ENCODE measurements around the gene ID3. TPM values are rescaled to one million over a fixed set of nuclear protein-coding genes. Genes with fewer than 3 reads are reported as not detected.

ID3 gene
- total and polyA plus RNA-seq, 2 of the 8 experiments (the other 6 are each of a cell fraction or from before 2014, with no cell fraction given): 240 to 304 TPM

DNA sequence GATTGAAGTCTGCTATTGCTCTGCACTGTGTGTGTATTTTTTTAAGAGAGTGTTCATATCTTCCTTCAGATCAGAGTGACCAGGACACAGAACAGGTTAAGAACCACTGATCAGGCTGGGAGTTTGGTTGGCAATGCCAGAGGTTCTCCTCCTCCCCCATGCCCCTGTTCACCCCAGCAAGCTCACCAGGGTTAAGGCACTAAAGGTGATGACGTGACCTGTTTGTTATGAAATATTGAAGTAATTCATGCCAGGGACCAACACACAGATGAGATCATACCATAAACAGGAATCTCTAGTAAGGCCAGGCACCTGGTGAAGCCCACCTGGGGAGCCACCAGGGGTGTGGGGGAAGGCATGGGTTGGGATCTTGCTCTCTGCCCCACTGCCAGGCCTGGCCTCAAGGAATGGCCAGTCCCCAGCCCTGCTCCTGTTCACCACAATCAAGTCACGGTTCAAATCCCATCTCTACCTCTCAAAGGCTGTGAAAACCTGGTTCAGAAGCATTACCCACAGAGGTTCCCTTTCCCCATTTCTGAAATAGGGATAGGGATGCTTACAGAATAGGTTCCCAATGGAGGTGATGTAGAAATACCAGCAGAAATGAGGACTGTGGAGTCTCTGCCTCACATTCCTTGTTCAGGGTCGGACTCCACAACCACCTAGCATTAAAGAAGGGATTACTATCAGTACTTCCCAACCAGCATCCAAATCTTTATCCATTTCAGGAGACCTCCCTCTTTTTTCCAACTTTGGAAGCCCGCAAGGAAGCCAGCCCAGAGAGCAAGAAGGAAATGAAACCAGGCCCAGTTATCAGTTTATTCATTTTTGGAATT is 2.4 kb downstream of the ID3 start:
- Histone ChIP-seq H3K56ac (replicated peaks; ENCODE audit: insufficient read length, low read depth, low read length) (no peak overlapping the region), H3K23me2 (ENCODE audit: low read depth, low read length) (peaks cover 28% of the 10 kb centered on the region), H3K27me3 (replicated peaks in 1 of 4; ENCODE audit: control insufficient read depth in 3 of 4, extremely low read depth in 1 of 4, insufficient read depth in 3 of 4, low read length in 3 of 4) (peaks cover 0 to 6% (median 1%) of the 10 kb centered on the region in 4 experiments; a peak in 2 of 7 replicates), H3K27ac (ENCODE audit: low read depth, low read length) (peak overlapping the region; percentile 38), H2BK5ac (ENCODE audit: low read depth, low read length) (peak overlapping the region; percentile 84), H4K8ac (ENCODE audit: extremely low read depth, insufficient read depth, low read length) (no peak overlapping the region), H2BK12ac (ENCODE audit: low read depth, low read length) (peak overlapping the region; percentile 69; the same call in 1 of the 2 replicates), H2AK5ac (ENCODE audit: low read depth, low read length) (peak overlapping the region; percentile 66), H3K9ac (replicated peaks in 1 of 4; ENCODE audit: extremely low read depth in 1 of 4, low read depth in 3 of 4, low read length in 3 of 4) (peak overlapping the region; percentile 31 to 50 (median 38); a peak in 5 of 7 replicates), H3K79me1 (ENCODE audit: low read depth, low read length) (no peaks in the 10 kb centered on the region; the same call in 1 of the 2 replicates), H2BK20ac (ENCODE audit: low read length) (0 out of 2 replicates have a peak overlapping the region, but pooled peaks have one; percentile 76), H3K23ac (ENCODE audit: insufficient read length) (no peak overlapping the region), H4K20me1 (replicated peaks in 1 of 2; ENCODE audit: control insufficient read depth in 1 of 2, insufficient read depth in 2 of 2, low read length in 2 of 2) (peaks cover 5 to 13% of the 10 kb centered on the region in 2 experiments), H3K36me3 (ENCODE audit: control insufficient read depth in 2 of 4, insufficient read depth in 4 of 4, low read length in 3 of 4) (peaks cover 0 to 19% (median 0%) of the 10 kb centered on the region in 4 experiments; a peak in 5 of 8 replicates), H4K91ac (replicated peaks; ENCODE audit: insufficient read length, low read length) (peak overlapping the region; percentile 49), H4K5ac (ENCODE audit: insufficient read length, low read depth, low read length) (peak overlapping the region; percentile 15), H3K9me3 (ENCODE audit: insufficient read depth in 2 of 2, low read depth in 1 of 2, low read length in 1 of 2) (no peaks in the 10 kb centered on the region), H2BK120ac (replicated peaks; ENCODE audit: low read depth, low read length) (peak overlapping the region; percentile 13), H3K4ac (replicated peaks; ENCODE audit: insufficient read length, low read depth, low read length) (no peak overlapping the region), H3K14ac (ENCODE audit: insufficient read length) (no peak overlapping the region), H2BK15ac (ENCODE audit: low read length) (no peak overlapping the region), H3K4me3 (ENCODE audit: extremely low read depth in 1 of 4, insufficient read depth in 2 of 4, low read depth in 3 of 4, low read length in 4 of 4) (peak overlapping the region; percentile 66 to 98 (median 94)), H3K4me1 (replicated peaks in 1 of 4; ENCODE audit: control insufficient read depth in 3 of 4, insufficient read depth in 4 of 4, low read length in 3 of 4) (peaks cover 23 to 42% (median 33%) of the 10 kb centered on the region in 4 experiments), H3K79me2 (ENCODE audit: control insufficient read depth in 1 of 2, insufficient read depth in 2 of 2, low read length in 2 of 2) (peaks cover 4 to 20% of the 10 kb centered on the region in 2 experiments), H3K4me2 (ENCODE audit: insufficient read depth in 1 of 2, low read depth in 2 of 2, low read length in 2 of 2) (peak overlapping the region; percentile 87 to 98), H3K18ac (ENCODE audit: extremely low read depth, low read length) (peak overlapping the region; percentile 39; the same call in 1 of the 2 replicates), H2AFZ (ENCODE audit: low read length) (no peak overlapping the region)
- TF ChIP-seq TCF12 (IDR thresholded peaks at IDR 0.05; ENCODE audit: low read depth, low read length): 0 out of 2 replicates have a peak, but pooled peaks have one; percentile 29
- TF ChIP-seq SP4 (IDR thresholded peaks at IDR 0.05; ENCODE audit: low read length): peak; percentile 18; the same call in 1 of the 2 replicates
- TF ChIP-seq TAF7 (optimal IDR thresholded peaks at IDR 0.05; ENCODE audit: borderline replicate concordance, low read depth, low read length): peak; percentile 75
- TF ChIP-seq CREB1 (IDR thresholded peaks at IDR 0.05): no peak
- TF ChIP-seq POLR2A (IDR thresholded peaks at IDR 0.05; ENCODE audit: control extremely low read depth in 1 of 2, low read depth in 2 of 2, low read length in 2 of 2): peak; percentile 58 to 60
- TF ChIP-seq RXRA (IDR thresholded peaks at IDR 0.05; ENCODE audit: insufficient read depth, low read depth, low read length): no peak
- TF ChIP-seq POLR2AphosphoS5 (IDR thresholded peaks at IDR 0.05; ENCODE audit: low read depth, low read length): peak; percentile 90
- DNase-seq (ENCODE audit: low read depth in 1 of 2, low spot score in 2 of 2) (no peak), FAIRE-seq (no peak)
- ChIA-PET CTCF (ENCODE audit: partially characterized antibody) (interaction anchor here (0.8 to 21.9 kb wide), 12 partner anchors 9 to 102 kb away, joined by 3 to 706 read pairs (median 6); no protein-coding TSS in a partner anchor), POLR2A (ENCODE audit: partially characterized antibody) (interaction anchor here (1.0 to 20.4 kb wide), 17 partner anchors 10 to 187 kb away, joined by 3 to 547 read pairs (median 11); partner anchors contain the start of genes ELOA and RPL11)
- WGBS, 2 experiments (ENCODE audit: extremely low coverage in 1 of 2, insufficient coverage in 1 of 2, insufficient read length in 1 of 2, insufficient replicate concordance in 2 of 2, low coverage in 1 of 2, low lambda C conversion rate in 2 of 2, missing lambda C conversion rate in 1 of 2): 68% methylated on average over 4 of the region's 4 CpGs; no CpG with 5 or more reads in 1 of the 2 experiments

Measured in H1 (cell line).